ENCODE data around the gene TYW1B.

DNA sequence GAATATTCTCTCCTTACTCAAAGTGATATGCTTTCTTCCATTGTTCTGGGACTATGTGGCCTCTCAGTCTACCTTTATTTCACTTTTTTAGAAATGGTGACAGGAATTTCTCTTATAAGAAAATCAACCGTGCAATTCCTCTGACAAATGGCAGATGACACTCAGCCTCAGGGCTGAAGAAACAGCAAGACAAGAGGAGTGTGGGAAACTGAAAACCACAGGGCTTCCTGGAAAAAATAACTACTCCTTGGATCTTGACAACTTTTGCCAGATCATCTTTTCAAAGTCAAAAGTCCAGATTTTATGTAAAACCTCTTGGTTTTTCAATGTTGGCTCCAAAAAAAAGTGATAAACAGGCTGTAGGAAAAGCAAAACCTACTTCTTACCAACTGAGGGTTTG is 121.5 kb downstream of the TYW1B start:
- TF ChIP-seq YY1 (IDR thresholded peaks at IDR 0.05; ENCODE audit: insufficient read depth, insufficient read length) (no peak), SUZ12 (IDR thresholded peaks at IDR 0.05; ENCODE audit: extremely low read depth, insufficient read depth, insufficient read length) (no peak)
